ENCODE results near the gene WASHC3. TPM values are rescaled to one million over a fixed set of nuclear protein-coding genes. Genes with fewer than 3 reads are reported as not detected.

Gene WASHC3
- polyA plus RNA-seq, 4 donors: 25.7 to 40.2 (median 31.0) TPM

DNA sequence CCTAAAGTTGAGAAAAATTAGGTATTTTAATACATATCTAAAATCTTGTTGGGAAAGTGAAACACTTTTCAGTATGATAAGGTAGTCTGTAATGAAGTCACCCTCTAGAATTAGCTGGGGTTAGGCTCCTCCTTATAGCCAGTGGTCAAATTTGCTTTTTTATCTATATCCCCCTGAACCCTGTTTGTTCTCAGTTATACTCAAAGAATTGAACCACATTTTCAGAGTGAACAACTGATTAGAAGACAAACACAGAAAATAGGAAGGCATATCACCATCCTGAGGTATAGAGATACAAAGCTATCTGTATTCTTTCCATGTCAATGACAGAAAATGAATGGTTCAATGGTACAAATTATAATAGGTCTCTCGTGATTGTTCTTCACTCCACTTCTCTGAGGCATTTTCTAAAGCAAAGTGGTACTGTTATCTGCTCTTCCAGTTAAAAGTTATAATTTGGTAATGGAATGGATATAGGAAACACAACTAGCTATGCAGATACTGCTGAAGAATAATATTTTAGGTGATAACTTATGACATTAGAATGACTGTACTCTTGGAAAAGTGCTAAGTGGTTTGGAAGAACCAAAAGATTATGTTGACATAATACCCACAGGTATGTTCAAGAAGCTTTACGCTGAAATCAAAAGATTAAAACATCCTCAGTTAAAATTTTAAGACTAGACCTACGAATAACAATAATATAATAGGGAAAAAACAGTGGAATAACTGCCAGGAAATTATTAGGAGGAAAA is 27.6 kb downstream of the WASHC3 start:
- no peak for DNase-seq
- H3K27me3 ChIP-seq (ENCODE audit: control insufficient read depth in 3 of 3, insufficient read depth in 3 of 3, low read length in 3 of 3): no peaks in the 10 kb centered on the region
- peaks cover 2 to 8% (median 8%) of the 10 kb centered on the region in 3 donors for H3K36me3 ChIP-seq (ENCODE audit: control insufficient read depth in 3 of 3, insufficient read depth in 2 of 3, low read depth in 1 of 3, low read length in 3 of 3)
- no peak for FAIRE-seq
- 61 to 63% (median 62%) methylated on average over 3 of the region's 3 CpGs for WGBS, 3 donors
- no peaks in the 10 kb centered on the region for H3K9me3 ChIP-seq (ENCODE audit: control insufficient read depth in 2 of 2, insufficient read depth in 1 of 2, low read depth in 1 of 2, low read length in 1 of 2)
- H3K4me3 ChIP-seq (ENCODE audit: low read depth in 1 of 3, low read length in 3 of 3): no peak overlapping the region
- no peaks in the 10 kb centered on the region for H3K4me1 ChIP-seq (ENCODE audit: control insufficient read depth in 3 of 3, insufficient read depth in 2 of 3, low read depth in 1 of 3, low read length in 2 of 3)
- H3K27ac ChIP-seq (ENCODE audit: low read depth in 1 of 3, low read length in 2 of 3): no peak overlapping the region

DNA sequence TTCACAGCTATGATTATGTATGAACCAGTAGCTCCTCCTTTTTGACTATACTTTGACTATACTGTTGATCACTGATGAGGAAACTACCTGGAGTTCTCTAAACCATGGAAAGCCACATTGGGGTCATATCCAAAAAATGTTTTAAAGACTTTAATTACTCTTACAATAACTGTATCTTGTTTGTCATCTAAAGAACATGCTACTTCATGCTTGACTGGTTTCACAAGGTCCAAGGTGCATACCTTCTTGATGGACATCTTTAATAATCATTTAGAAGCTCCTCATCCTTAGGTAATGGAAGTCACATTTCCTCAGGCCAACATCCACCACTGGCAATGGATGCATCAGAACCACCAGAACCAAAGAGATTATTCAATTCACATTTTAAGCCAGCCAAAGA is 29.9 kb downstream of the WASHC3 start:
- Histone ChIP-seq H3K9me3 (ENCODE audit: control insufficient read depth in 2 of 2, insufficient read depth in 1 of 2, low read depth in 1 of 2, low read length in 1 of 2) (no peaks in the 10 kb centered on the region), H3K27me3 (ENCODE audit: control insufficient read depth in 3 of 3, insufficient read depth in 3 of 3, low read length in 3 of 3) (no peaks in the 10 kb centered on the region), H3K36me3 (ENCODE audit: control insufficient read depth in 3 of 3, insufficient read depth in 2 of 3, low read depth in 1 of 3, low read length in 3 of 3) (peaks cover 2 to 5% (median 4%) of the 10 kb centered on the region in 3 donors), H3K27ac (ENCODE audit: low read depth in 1 of 3, low read length in 2 of 3) (no peak overlapping the region), H3K4me1 (ENCODE audit: control insufficient read depth in 3 of 3, insufficient read depth in 2 of 3, low read depth in 1 of 3, low read length in 2 of 3) (no peaks in the 10 kb centered on the region), H3K4me3 (ENCODE audit: low read depth in 1 of 3, low read length in 3 of 3) (no peak overlapping the region)
- DNase-seq: no peak
- no peak for FAIRE-seq

DNA sequence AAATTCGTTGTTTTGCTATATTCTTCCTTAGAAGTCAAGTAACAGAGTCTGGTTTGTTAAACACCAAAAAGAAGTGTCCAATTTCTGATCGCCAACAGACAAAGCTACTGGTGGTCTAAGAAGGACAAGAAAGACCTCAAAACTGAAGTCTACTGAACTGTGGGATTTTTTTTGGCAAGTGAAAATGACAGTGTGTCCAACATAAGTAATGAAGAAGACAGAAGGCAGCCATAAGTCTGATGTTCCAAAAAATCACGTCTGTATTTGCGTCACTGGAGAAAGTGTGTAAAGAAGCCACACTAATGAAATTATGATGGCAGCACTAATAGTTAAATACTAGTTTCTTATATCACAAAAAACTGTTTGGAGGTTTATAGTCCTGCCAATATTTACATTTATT is 32.6 kb downstream of the WASHC3 start:
- Histone ChIP-seq H3K4me3 (ENCODE audit: low read depth in 1 of 3, low read length in 3 of 3) (no peak overlapping the region), H3K27me3 (ENCODE audit: control insufficient read depth in 3 of 3, insufficient read depth in 3 of 3, low read length in 3 of 3) (no peaks in the 10 kb centered on the region), H3K9me3 (ENCODE audit: control insufficient read depth in 2 of 2, insufficient read depth in 1 of 2, low read depth in 1 of 2, low read length in 1 of 2) (no peaks in the 10 kb centered on the region), H3K36me3 (ENCODE audit: control insufficient read depth in 3 of 3, insufficient read depth in 2 of 3, low read depth in 1 of 3, low read length in 3 of 3) (peaks cover 0 to 2% (median 0%) of the 10 kb centered on the region in 3 donors), H3K27ac (ENCODE audit: low read depth in 1 of 3, low read length in 2 of 3) (no peak overlapping the region), H3K4me1 (ENCODE audit: control insufficient read depth in 3 of 3, insufficient read depth in 2 of 3, low read depth in 1 of 3, low read length in 2 of 3) (no peaks in the 10 kb centered on the region)
- WGBS, 3 donors: 80 to 89% (median 87%) methylated on average over 4 of the region's 4 CpGs
- FAIRE-seq (no peak), DNase-seq (no peak)

DNA sequence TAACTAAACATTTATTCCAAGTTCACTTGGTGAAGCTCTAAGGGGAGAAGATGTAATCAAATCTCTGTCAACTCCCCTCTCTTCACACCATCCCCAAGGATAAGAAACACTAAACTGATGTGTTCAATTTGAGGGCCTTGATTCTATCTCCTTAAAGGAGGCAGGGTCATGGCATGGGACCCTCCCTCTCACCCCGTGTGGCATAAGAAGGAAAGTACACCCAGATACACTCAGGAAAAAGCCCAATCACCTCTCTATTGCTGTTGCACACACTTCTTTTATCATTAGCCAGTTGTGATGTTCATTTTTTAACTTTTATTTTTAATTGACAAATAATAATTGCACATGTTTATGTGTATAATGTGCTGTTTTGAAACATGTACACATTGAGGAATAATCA is 35.1 kb downstream of the WASHC3 start:
- peaks cover 0 to 2% (median 0%) of the 10 kb centered on the region in 3 donors for H3K36me3 ChIP-seq (ENCODE audit: control insufficient read depth in 3 of 3, insufficient read depth in 2 of 3, low read depth in 1 of 3, low read length in 3 of 3)
- H3K27me3 ChIP-seq (ENCODE audit: control insufficient read depth in 3 of 3, insufficient read depth in 3 of 3, low read length in 3 of 3): no peaks in the 10 kb centered on the region
- DNase-seq (no peak), FAIRE-seq (no peak)
- WGBS, 3 donors: 54 to 67% (median 61%) methylated on average over 1 of the region's 1 CpG
- H3K4me3 ChIP-seq (ENCODE audit: low read depth in 1 of 3, low read length in 3 of 3): no peak overlapping the region
- no peak overlapping the region for H3K27ac ChIP-seq (ENCODE audit: low read depth in 1 of 3, low read length in 2 of 3)
- H3K9me3 ChIP-seq (ENCODE audit: control insufficient read depth in 2 of 2, insufficient read depth in 1 of 2, low read depth in 1 of 2, low read length in 1 of 2): no peaks in the 10 kb centered on the region
- H3K4me1 ChIP-seq (ENCODE audit: control insufficient read depth in 3 of 3, insufficient read depth in 2 of 3, low read depth in 1 of 3, low read length in 2 of 3): no peaks in the 10 kb centered on the region

DNA sequence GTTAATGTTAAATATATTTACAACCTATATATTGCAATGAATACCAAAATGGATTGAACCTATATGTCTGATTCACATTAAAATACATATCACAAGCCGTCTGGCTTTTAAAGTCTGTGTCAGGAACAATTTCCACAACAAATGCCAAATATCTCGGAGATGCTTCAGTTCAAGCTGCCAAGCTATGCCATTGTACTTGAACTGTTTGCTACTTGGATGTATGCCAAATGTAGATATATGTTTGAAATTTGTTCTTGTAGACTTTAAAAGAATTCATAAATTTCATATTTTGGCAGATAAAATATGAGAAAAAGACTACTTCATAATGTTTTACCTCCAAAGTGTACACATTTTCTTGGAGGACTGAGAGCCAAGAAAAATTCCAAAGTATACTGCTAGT is 37.0 kb downstream of the WASHC3 start:
- WGBS, 3 donors: 69 to 79% (median 78%) methylated on average over 2 of the region's 2 CpGs
- Histone ChIP-seq H3K4me1 (ENCODE audit: control insufficient read depth in 3 of 3, insufficient read depth in 2 of 3, low read depth in 1 of 3, low read length in 2 of 3) (no peaks in the 10 kb centered on the region), H3K27me3 (ENCODE audit: control insufficient read depth in 3 of 3, insufficient read depth in 3 of 3, low read length in 3 of 3) (no peaks in the 10 kb centered on the region), H3K36me3 (ENCODE audit: control insufficient read depth in 3 of 3, insufficient read depth in 2 of 3, low read depth in 1 of 3, low read length in 3 of 3) (peaks cover 0 to 2% (median 0%) of the 10 kb centered on the region in 3 donors), H3K4me3 (ENCODE audit: low read depth in 1 of 3, low read length in 3 of 3) (no peak overlapping the region), H3K9me3 (ENCODE audit: control insufficient read depth in 2 of 2, insufficient read depth in 1 of 2, low read depth in 1 of 2, low read length in 1 of 2) (no peaks in the 10 kb centered on the region), H3K27ac (ENCODE audit: low read depth in 1 of 3, low read length in 2 of 3) (no peak overlapping the region)
- DNase-seq (no peak), FAIRE-seq (no peak)

- Histone ChIP-seq H3K36me3 (ENCODE audit: control insufficient read depth in 3 of 3, insufficient read depth in 2 of 3, low read depth in 1 of 3, low read length in 3 of 3) (peaks cover 0 to 4% (median 3%) of the 10 kb centered on the region in 3 donors), H3K9me3 (ENCODE audit: control insufficient read depth in 2 of 2, insufficient read depth in 1 of 2, low read depth in 1 of 2, low read length in 1 of 2) (no peaks in the 10 kb centered on the region), H3K4me3 (ENCODE audit: low read depth in 1 of 3, low read length in 3 of 3) (no peak overlapping the region), H3K4me1 (ENCODE audit: control insufficient read depth in 3 of 3, insufficient read depth in 2 of 3, low read depth in 1 of 3, low read length in 2 of 3) (no peaks in the 10 kb centered on the region), H3K27me3 (ENCODE audit: control insufficient read depth in 3 of 3, insufficient read depth in 3 of 3, low read length in 3 of 3) (no peaks in the 10 kb centered on the region), H3K27ac (ENCODE audit: low read depth in 1 of 3, low read length in 2 of 3) (peak overlapping the region in 1 of 3 donors; percentile 52)
- 73 to 92% (median 92%) methylated on average over 3 of the region's 3 CpGs for WGBS, 3 donors
- no peak for FAIRE-seq
- DNase-seq: no peak
Observed at GRCh38 chr12:102023343-102023930, 38.4 kb downstream of the WASHC3 start.

DNA sequence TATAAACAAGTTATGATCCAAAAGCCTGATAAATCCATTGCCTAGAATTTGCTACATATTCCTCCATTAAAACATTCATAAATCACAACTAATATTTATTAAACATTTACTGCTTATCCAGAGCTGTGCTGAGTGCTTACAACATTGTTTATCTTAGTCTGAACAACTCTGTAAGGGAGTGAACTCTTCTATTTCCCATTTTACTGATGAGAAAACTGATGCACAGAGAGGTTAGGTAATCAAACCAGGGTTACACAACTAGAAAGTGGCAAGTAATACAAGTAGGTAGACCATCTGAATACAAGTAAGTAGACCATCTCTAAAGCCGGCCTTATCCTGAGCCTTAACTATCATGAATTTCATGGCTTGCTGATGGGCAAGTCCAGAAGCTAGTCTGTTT is 39.5 kb downstream of the WASHC3 start:
- FAIRE-seq (no peak), DNase-seq (no peak)
- H3K9me3 ChIP-seq (ENCODE audit: control insufficient read depth in 2 of 2, insufficient read depth in 1 of 2, low read depth in 1 of 2, low read length in 1 of 2): no peaks in the 10 kb centered on the region
- no peak overlapping the region for H3K27ac ChIP-seq (ENCODE audit: low read depth in 1 of 3, low read length in 2 of 3)
- WGBS, 3 donors: 92 to 98% (median 94%) methylated on average over 1 of the region's 1 CpG
- peaks cover 0 to 6% (median 4%) of the 10 kb centered on the region in 3 donors for H3K36me3 ChIP-seq (ENCODE audit: control insufficient read depth in 3 of 3, insufficient read depth in 2 of 3, low read depth in 1 of 3, low read length in 3 of 3)
- no peak overlapping the region for H3K4me3 ChIP-seq (ENCODE audit: low read depth in 1 of 3, low read length in 3 of 3)
- H3K4me1 ChIP-seq (ENCODE audit: control insufficient read depth in 3 of 3, insufficient read depth in 2 of 3, low read depth in 1 of 3, low read length in 2 of 3): no peaks in the 10 kb centered on the region
- H3K27me3 ChIP-seq (ENCODE audit: control insufficient read depth in 3 of 3, insufficient read depth in 3 of 3, low read length in 3 of 3): no peaks in the 10 kb centered on the region

GRCh38 chr12:102021540-102022246 is 40.1 kb downstream of the WASHC3 start:
- Histone ChIP-seq H3K9me3 (ENCODE audit: control insufficient read depth in 2 of 2, insufficient read depth in 1 of 2, low read depth in 1 of 2, low read length in 1 of 2) (no peaks in the 10 kb centered on the region), H3K27ac (ENCODE audit: low read depth in 1 of 3, low read length in 2 of 3) (no peak overlapping the region), H3K4me3 (ENCODE audit: low read depth in 1 of 3, low read length in 3 of 3) (no peak overlapping the region), H3K4me1 (ENCODE audit: control insufficient read depth in 3 of 3, insufficient read depth in 2 of 3, low read depth in 1 of 3, low read length in 2 of 3) (no peaks in the 10 kb centered on the region), H3K36me3 (ENCODE audit: control insufficient read depth in 3 of 3, insufficient read depth in 2 of 3, low read depth in 1 of 3, low read length in 3 of 3) (peaks cover 0 to 6% (median 4%) of the 10 kb centered on the region in 3 donors), H3K27me3 (ENCODE audit: control insufficient read depth in 3 of 3, insufficient read depth in 3 of 3, low read length in 3 of 3) (no peaks in the 10 kb centered on the region)
- DNase-seq (no peak), FAIRE-seq (no peak)
- 47 to 54% (median 48%) methylated on average over 2 of the region's 2 CpGs for WGBS, 3 donors

Measured in small intestine (tissue), 7 donors.